NCI-H69 (cell line): ENCODE data around the gene UTP11.
"Not testable (repeated sequence)": the region's sequence is repeated elsewhere in the genome, so short reads cannot be mapped to it uniquely, and the experiment has no call there.

Source experiments
- DNase-seq: peaks from one replicate; lab custom pipeline; 2025; lab: John Stamatoyannopoulos, UW

Gene UTP11, protein sequence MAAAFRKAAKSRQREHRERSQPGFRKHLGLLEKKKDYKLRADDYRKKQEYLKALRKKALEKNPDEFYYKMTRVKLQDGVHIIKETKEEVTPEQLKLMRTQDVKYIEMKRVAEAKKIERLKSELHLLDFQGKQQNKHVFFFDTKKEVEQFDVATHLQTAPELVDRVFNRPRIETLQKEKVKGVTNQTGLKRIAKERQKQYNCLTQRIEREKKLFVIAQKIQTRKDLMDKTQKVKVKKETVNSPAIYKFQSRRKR

GRCh38 chr1:38012363-38013226 is at the start of gene UTP11:
UTP11 (plus strand) TSS chr1:38012734; CDS start chr1:38012803, 69 bp downstream.
- DNase-seq, result peak; percentile 97

- not testable (repeated sequence) for DNase-seq
These were observed 48.4 kb upstream of the UTP11 start for GRCh38 chr1:37964106-37964505.

DNA sequence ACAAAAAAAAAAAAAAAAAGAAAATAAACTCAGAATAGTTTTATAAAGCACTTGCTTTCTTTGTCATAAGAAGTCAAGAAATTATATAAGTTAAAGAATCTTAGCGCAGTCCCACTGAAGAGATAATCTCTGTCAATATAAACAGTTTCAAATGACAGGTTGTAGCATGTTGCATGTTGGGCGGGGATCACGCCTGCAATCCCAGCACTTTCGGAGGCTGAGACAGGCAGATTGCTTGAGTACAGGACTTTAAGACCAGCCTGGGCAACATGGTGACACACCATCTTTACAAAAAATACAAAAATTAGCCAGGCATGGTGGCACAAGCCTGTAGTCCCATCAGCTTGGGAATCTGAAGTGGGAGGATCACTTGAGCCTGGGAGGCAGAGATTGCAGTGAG is 47.2 kb upstream of the UTP11 start:
- no peak for DNase-seq

DNA sequence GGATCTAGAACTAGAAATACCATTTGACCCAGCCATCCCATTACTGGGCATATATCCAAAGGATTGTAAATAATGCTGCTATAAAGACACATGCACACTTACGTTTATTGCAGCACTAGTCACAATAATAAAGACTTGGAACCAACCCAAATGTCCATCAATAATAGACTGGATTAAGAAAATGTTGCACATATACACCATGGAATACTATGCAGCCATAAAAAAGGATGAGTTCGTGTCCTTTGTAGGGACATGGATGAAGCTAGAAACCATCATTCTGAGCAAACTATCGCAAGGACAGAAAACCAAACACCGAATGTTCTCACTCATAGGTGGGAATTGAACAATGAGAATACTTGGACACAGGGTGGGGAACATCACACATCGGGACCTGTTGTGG is 38.9 kb upstream of the UTP11 start:
- not testable (repeated sequence) for DNase-seq

DNA sequence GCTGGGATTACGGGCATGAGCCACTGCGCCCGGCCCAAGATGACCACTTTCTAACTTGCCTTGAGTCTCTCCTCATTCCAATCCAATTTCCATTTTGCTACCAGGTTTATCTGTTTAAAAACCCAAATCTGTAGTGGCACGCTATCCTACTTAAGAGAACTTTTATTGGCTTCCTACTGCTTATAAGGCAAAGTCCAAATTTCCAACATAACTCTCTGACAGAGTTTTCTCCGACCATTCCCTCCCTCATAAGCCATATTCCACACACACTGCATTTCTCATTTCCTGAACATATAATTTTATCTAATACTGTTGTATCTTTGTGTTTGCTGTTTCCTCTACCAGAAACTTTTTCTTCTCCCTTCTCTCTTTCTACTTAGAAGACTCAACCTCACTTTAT is 38.0 kb upstream of the UTP11 start:
- no peak for DNase-seq

- DNase-seq, result peak; percentile 48
These were observed 37.5 kb upstream of the UTP11 start for GRCh38 chr1:37975083-37975482.

DNA sequence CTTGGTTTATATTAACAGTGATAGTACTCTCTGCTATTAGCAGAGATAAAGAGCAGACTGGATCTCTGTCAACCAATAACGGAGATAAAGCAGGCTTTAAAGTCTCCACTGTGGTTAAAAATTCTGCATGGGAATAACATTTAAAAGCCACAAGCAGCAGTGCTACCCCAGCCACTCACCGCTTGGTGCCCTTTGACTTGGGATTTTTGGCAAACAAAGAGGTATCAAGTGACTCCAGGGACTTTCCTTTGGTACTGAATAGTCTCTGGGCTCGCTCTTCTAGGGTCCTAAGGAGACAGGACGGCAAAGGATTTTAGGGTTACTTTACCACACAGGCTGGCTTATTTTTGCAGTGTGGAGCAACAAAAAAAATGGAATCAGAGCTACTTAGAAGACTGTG is 34.0 kb upstream of the UTP11 start:
- DNase-seq, result no peak

GRCh38 chr1:37983546-37983945 is 29.0 kb upstream of the UTP11 start:
- no peak for DNase-seq

GRCh38 chr1:37987679-37988078 is 24.9 kb upstream of the UTP11 start:
- DNase-seq, result no peak

GRCh38 chr1:37989361-37989930 is 23.1 kb upstream of the UTP11 start:
- peak; percentile 53 for DNase-seq

- no peak for DNase-seq
These were observed 17.5 kb upstream of the UTP11 start for GRCh38 chr1:37994886-37995566.

DNA sequence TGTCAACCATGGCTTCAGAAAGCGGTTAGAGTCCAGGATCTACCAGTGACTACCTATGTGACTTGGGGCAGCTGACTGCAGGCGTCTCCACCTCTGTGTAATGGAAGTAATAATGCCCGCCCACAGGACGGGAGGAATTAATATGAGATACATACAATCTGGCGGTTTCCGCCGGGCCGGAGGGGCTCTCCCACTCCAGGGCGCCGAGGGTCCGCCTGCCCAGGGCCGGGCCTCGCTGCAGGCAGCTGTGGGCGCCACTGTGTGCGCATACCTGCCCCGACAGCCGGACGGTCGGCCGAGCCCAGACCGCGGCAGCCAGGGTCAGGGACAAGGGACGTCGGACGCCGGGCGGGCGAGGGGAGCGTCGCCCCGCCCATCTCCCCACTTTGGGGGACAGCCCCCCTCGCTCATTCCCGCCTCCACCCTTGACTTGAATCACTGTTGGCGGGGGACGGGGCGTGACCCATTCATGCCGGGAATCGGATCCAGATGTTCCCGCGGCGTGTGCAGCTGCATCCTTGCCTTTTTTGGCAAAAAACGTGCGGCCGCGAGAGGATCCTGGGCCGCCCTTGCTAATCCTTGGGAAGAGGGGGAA is 16.7 kb upstream of the UTP11 start:
- DNase-seq, result peak; percentile 56

DNA sequence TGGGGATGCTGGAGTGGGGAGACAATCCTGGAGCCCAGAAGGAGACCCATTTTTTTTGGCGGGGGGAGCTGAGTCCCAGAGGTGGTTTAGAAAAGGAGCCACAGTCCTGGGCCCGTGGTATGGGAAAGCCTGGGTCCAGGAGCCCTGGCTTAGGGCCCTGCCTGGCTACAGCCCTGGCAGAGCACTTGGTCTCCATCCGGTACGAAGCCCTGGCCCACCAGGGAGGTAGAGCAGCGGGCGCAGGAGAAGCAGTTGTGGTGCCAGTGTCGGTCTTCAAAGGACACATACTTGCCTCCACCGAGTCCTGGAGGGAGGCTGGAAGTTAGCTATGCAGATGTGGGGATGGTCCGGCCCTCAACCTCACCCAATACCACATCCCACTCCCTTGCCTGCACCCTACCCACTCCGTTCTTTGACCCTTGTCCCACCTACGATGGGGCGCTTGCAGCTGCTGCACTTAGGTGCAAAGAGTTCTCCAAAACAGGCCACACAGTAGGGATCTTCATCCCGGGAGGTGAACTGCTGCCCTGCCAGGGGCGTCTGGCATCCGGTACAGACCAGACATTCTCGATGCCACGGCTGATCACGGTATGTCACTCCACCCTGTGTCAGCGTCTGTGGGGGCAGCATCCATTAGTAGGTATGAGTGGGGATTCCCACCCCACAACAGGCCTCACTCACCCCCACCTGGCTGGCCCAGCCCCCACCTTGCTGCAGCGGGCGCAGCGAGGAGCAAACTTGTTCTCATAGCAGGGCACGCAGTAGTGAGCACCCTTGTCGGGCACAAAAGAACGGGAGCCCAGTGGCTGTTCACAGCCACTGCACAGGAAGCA is 15.1 kb upstream of the UTP11 start:
- DNase-seq, result no peak

DNA sequence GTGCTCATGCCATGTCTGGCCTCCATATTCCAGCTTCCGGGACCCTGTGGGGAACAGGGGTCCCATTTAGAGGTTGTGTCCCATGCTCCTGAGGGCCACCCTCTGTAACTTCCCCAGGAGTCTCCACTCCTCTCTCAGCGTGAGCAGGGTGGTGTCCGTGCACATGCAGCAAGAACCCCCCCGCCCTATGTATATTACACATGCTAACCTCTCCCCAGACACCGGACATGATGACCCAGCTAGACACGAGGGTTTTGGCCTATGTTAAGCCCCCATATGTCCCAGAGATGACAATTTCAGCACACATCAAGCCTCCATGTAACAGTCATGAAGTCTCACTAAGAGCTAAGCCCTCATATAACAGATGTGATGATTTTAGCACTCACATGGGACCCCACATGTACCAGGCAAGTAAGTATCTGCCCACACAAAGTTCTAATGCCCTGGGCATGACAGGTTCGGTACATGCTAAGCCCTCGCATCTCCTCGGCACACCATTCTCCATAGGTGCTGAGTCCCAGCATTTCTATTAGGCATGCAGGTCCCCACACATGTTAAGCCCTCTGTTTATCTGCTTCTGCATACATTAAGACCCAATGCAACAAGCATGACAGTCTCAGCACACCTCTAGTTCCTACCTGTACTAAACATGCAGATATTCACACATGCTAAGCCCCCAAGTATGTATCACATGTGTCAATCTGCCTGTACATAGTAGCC is 14.3 kb upstream of the UTP11 start:
- DNase-seq, result no peak

DNA sequence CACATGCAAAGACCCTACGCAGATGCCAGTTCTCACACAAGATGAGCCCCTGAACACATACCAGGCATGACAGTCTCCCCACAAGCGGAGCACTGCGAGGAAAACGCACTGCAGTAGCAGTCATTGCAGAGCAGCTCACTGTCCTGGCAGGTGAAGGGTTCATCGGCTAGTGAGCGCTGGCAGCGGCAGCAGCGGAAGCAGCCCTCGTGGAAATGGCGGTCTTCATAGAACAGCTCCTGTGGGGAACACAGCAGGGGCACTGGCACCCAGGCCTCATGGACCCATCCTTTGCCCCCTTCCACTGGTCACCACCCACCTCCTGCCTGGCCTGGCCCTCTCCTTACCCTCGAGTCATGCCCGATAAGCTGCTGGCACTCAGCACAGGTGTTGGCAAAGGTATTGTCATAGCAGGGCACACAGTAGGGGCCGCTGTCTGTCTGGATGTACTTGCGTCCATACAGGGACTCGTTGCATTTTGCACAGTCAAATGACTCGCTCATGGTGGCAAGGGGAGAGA is 13.6 kb upstream of the UTP11 start:
- DNase-seq, result no peak

GRCh38 chr1:37999430-38000232 is 12.9 kb upstream of the UTP11 start:
- peak; percentile 9 for DNase-seq

DNA sequence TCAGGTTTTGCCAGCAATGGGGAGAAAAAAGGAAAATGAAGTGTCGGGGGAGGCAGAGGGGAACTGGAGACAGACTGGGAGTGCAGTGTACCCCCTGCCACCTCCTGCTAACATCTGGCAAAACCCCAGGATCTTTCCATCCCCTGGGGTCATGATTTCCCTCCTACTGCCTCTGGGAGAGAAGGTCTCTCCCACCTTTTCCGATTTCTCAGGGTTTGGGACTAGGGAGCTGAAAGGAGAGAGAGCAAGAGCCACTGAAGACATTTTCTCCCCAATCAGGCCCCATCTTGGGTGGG is 12.4 kb upstream of the UTP11 start:
- no peak for DNase-seq

DNA sequence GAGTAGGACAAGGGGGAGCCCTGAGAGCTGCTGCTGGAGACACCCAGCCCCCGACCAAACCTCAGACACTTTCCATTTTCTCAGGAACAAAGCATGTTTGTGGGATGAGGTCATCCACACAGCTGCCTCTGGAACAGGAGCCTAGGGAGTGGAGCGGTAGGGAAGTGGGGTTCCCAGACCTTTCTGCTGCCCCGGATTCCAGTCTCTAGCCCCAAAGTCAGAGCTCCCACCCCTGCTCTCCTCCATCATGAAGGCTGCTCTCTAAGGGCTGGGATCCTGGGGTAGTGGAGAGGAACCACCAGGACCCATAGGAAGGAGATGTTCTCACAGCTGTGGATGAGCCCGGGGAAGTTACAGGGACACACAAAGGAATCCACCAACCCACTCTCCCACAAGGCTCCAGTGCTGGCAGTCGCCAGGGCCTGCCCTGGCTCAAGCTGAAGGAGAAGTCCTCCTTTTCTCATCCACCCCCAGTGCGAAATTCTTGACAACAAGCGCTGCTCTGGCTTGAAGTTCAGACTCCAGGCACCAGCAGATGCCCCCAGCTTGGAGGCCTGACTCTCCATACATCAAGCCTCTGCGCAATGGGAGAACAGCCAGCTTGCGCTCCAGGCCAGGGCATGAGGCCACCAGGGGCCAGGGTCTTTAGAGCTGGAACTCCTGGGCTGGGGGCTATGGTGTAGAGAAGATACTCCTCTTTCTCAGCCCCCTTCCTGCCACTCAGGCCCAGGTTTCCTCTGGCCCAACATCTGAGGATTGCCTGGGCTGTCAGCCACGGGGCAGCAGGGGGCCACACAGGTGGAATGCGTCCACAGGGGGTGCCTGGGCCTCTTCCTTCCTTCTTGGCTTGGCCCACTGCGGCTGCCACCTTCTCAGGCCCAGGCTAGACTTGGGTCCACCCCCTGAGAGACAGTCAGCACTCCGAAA is 11.7 kb upstream of the UTP11 start:
- DNase-seq, result no peak
